Hepatic stellate cell (primary cell): ENCODE data around the gene PSMB9.

Experiments used
- DNase-seq: peaks from one replicate; pipeline ENCODE4 v3.0.0; 2011; ENCODE audit warnings: low spot score

Gene PSMB9

DNA sequence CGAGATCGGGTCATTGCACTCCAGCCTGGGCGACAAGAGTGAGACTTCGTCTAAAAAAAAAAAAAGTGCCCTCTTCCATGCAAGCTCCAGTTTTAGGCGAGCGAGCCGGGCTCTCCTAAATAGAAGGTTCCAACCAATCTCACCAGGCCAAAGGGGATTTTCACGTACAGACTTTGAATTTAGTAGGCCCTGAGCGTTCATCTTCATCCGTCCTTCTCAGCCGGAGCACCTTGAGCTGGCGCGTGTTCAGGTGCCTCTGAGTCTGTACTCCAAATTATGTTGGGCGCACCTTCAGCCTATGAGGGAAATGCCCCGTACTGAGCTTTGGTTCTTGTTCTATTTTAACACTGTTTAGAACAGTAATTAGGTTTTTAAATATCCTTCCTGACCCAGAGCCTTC, 14.6 kb upstream of the PSMB9 start:
- DNase-seq, result no peak

DNA sequence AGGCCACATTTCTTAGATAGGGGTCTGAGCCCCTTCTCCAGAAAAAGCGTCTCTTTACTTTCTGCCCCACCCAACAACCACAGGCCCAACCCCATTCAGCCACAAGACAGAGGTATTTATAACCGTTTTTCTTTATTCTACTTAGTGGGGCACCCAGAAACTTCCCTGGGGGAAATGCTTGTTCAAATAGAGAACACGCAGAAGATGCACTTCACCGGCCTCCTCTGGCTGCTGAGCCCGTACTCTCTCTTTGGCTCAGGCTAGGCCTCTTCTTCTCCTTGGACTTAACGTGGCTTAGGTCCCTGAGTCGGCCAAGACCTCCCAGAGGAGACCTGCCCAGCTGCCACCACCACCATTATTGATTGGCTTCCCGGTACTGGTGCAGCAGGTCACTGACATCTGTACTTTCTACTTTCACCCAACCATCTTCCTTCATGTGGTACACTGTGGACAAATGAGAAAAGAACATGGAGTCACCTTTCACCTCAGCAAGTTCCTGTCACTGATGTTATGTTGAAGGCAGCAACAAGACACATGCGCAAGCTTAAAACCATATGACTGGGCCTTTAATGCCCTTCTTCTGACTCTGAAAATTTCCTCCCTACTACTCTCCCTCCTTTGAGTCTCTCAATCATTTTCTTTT, 13.3 kb upstream of the PSMB9 start:
- no peak for DNase-seq

DNA sequence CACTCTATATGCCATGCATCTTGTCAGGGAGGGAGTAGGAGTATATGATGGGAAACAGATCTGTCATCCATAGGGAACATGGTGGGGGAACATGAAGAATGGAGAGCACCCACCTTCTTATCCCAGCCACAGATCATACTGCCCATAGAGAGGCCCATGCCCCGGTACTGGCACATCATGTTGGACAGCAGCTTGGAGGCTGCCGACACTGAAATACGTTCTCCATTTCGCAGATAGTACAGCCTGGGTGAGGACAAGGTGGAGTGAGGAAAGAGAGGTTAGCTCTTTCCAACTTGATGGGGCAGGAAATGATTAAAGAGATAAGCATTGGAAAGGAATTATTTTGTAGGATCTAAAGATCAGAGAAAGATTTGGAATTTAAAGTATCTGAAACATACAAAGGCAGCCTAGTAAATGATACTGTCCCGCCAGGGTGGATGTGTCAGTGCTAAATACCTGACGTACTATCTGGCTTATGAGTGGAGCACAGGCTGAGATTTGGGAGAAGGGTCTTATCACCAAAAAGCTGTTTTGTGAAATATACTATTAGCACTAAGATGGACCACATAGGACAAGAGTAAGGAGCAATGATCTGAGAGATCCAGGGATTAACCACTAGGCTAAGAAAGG, 11.9 kb upstream of the PSMB9 start:
- DNase-seq, result no peak

DNA sequence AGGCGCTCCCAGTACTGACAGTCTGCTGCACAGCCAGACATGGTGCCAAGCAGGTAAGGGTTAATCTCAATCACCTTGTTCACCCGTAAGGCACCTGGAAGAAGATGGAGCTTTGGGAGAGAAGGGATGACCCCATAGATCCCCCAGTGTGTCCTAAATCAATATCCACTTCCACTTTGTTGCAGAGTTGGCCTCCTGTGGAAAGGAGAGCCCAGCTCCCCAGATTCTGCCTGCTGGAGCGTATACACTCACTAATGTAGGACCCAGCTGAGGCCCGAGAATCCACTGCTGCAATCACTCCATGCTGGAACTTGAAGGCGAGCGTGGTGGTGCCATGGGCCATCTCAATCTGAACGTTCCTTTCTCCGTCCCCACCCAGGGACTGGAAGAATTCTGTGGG, 11.3 kb upstream of the PSMB9 start:
- DNase-seq, result no peak

DNA sequence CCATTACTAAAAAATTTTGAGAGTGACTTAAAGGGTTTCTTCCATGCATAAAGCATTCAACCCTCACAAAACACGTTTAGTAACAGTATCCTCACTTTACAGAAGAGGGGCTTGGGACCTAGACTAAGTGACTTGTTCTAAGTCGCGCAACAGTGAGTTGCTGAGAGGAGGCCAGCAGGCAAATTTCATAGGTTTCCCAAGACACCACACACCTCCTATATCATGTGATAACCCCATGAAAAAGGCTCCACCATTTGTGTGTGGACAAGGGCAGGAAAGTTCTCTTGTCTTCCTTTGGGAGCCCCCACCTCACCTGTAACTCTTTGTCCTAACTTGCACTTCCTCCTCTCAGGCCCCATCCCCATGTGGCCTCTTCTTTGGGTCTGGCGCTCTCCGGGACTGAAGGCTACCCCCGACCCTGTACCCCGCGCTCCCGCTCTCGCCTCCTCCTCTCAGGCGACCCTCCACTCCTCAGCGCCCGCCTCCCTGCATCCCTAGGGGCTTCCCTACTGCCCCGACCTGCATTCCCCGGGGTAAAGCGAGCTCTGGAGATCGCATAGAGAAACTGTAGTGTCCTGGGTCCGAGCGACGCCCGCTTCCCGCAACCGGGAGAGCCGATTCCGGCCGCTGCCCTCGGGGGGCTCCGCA, 10.5 kb upstream of the PSMB9 start:
- no peak for DNase-seq

DNA sequence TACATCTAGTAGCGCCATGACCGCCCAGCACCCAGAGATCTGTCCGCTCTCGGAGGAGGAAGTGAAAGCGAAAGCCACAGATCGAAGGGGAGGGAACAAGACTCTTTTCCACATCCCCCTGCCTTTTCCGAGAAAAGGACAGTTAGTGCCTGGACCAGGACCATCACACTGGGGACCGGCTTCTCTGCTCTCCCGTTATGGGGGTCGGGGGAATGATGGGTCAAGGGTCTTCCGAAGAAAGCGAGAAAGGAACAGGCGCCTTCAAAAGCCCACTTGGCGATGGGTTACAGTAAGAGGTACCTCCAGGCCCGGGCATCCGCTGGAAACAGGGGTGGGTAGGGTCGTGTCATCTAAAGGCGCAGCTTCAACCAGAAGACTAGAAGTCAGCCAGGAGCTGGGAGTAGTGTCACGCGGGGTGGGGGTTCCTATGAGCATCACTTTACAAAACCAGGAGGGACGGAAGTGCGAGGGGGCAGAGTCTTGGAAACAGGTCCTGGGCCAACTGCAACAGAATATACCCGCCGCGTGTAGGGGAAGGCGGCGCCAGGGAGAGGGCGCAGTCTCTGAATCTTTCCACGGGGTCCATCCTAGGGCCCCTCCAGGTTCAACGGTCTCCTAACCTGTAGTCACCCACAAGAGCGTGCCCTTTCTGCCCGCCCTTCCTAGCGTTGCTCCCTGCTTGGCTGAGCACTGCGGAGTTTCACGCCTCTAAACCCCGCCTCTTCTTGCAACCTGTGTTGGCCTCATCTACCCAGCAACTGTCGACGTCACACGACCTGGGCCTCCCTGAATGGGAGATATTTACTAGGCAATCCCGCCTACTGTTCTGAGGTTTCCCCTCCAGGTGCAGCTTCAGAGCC, 9.8 kb upstream of the PSMB9 start, which contains the start of gene PSMB8:
Gene PSMB8, minus strand, starts transcription at position 69 of the 860 bp plus-strand sequence. Its CDS starts 51 bp downstream, at position 18.
- DNase-seq, result peak; percentile 93

DNA sequence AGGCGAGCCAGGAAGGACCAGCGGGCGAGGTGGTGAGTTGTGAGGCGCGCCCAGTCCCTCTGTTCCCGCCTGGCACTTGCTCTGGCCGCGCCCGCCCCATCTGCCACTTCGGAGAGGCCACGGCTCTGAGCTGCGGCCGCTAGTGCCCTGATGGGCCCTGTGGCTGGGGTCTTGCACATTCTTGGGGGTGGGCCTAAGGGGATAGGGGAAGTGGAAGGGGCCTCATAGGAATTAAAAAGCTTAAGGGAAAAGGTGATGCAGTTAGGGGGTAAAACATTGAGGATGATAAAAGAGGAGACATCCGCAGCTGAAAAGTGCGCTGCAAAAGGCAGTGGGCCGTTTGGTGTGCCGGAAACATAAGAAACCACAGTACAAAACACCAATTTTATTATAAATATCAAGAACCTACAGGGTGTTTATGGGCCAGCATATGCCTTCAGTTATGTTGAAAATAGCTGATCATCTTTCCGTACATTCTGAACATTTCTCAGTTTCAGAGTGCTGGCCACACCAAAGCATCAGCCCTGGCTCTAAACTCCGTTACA, 9.1 kb upstream of the PSMB9 start:
- DNase-seq, result no peak

DNA sequence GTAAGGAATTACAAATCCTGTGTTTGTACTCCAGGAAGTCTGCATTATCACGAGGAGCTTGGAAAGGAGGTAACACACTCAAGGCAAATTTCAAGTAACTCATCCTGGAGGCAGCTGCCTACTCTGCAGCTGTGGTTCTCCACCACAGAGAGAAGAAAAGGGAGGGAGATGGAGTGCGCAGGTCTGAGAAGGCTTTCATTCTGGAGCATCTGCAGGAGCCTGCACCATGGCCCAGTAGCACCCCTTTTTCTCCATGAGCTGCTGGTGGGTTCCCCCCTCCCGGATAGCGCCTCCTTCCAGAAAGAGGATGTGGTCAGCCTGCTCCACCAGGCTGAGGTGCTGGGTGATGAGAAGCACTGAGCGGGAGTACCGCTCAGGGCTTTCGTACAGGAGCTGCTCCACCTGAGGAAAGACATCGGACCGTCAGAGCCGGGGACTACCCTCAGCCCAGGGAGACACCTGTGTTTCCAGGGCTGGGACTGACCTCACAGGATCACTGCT, 8.6 kb upstream of the PSMB9 start:
- DNase-seq, result no peak

DNA sequence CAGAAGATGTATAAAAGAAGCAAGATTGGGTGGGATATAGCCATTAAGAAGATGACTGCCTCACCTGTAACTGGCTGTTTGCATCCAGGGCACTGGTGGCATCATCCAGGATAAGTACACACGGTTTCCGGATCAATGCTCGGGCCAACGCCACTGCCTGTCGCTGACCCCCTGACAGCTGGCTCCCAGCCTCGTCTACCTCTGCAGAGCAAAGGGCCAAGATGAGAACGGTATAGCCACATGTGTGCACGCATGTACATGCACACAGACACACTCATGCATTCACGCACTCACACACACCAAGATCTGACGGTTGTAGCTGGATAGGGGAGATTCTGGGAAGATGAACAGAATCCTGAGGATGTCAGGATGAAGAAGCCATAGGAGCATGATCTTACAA, 7.0 kb upstream of the PSMB9 start:
- DNase-seq, result no peak

DNA sequence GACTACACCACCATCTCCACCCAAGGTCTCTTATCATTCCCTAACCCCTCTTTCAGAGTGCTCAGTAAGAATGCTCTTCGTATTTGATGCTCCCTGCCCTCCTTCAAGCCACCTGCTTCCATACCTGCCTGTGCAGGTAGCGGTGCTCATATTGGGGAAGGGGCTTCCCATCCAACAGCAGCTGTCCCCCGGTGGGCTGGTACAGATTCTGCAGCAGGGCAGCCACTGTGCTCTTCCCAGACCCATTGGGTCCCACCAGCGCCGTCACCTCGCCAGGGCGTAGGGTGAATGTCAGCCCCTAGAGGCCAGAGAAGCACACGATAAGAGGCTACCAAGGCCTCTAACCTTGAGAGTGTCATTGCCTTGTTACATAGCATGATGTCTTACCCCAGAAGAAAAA, 6.2 kb upstream of the PSMB9 start:
- no peak for DNase-seq

DNA sequence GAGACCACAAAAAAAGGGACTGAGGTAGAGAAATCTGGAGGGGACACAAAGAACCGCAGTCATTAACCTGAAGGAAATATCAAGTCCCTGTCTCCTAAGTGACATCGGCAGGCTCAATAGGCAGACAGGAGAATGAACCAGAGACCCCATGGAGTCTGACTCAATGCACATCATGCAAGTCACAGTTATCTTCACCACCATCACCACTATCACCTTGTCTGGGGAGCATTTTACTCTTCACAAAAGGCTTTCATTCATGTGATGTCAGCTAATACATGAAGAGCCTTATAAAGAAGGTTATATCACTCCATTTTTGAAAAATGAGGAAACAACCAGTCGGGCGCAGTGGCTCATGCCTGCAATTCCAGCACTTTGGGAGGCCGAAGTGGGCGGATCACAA, 4.9 kb upstream of the PSMB9 start:
- no peak for DNase-seq

DNA sequence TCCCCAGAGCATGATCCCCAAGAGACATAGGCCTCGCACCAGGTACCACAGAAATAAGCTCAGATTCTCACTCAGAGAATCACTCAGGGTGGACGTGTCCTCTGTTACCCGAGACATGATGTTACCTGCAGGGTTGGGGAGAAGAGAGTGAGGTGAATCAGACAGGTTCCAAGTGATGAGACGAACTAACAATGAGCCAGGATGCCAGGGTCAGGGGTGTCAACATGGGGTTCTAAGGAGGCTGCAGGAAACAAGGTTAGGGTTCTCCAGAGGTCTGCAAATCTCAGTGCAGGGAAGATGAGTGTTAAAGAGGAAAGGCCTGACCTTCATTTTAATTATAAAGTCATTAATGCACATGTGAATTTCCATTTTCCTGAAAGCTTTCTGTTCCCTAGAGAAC, 3.0 kb upstream of the PSMB9 start:
- DNase-seq, result no peak

DNA sequence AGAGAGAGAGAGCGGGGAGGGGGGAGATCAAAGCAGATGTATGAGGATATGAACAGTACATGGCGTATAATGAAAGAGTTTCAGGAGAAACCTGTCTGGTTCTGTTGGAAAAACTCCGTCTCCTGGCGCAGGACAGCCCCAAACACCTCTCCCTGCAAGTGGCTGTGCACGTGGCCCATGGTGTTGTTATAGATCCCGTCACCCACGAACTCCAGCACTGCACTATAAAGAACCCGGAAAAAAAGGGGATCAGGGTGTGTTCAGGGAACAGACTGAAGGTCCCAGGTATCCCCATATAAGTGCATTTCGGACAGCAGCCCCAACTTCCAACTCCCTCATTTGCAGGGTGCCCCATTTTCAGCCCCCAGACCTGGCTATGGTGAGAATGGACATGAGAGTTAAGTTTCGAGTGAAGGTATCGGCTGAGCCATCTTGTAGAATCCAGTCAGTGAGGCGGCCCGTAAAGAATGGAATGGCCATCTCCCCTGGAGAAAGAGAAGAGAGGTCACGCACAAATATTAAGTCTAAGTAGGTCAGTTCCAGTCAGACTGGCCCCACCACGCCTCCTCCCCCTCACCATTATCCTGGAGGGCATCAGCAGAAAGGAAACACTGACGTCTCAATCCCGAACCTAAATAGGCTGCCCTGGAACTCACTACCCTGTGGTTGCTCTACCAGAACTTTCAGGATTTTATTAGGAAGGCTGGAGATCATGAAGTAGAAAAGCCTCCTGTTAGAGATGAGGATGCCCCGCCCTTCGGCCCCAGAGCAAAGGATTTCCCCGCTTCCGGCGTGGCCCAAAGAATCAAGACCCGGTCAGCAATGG, 1.8 kb upstream of the PSMB9 start:
- peak; percentile 53 for DNase-seq

DNA sequence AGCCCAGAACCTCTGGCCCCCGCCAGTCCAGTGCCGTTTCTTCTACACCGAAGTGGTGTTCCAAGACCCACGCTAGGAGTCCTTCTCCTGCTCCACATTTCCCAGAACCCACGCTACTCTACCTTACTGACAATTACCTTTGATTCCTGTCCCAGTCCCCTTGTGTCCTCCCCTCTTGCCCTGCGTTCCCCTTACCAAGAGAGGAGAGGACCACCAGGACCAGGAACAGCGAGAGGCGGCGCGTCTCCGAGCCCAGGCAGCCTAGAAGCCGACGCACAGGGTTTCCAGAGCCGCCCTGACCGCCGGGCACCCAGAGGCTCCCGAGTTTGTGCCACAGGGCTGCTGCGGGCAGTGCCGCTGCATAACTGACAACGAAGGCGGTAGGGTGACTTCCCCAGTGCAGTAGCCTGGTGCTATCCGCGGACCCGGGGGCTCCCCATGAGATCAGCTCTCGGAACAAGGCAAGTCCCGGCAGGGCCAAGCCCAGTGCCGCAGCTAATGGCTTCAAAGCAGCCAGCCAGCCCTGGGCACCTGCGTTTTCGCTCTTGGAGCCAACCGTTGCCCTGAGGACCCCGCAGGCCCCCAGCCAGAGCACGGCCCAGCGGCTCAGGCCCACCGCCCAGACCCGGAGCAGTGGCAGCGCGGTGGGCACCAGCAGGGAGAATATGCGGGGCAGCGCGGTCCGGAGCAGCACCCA, 1.0 kb upstream of the PSMB9 start:
- peak; percentile 50 for DNase-seq

DNA sequence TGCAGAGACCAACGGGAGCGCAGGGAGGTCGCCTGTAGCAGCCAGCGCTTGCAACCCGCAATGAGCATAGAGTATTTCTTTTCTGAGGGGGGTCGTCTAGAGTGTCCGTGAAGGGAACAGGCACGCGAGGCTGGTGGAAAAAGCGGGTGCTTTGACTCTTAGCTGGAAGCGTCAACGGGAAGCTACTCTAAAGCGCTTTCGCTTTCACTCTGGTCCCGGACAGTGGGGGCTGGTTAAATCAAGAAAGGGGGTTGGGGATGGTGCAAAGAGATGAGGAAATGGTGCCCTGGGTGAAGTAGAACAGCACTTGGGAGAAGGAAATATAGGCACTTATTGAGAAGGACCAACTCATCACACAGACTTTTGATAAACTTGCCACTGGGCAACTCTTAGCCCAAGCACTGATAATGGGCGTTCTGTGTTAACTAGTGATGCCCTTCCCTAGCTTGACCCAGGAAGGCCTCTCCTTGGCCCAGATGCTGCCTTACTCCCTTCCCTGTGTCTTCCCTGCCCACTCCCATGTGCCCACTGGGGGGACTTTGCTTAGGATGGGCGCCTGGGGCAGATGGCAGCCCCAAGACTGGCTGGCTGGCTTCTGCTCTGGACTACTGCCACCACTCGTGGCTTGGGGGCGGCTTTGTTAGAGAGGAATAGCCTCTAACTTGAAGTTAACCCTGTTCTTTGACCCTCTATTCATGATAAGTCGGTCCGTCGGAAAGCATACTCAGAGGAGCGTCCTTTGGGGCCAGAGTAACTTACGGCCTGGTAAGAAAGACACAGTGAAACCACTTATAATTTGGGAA, 585 bp downstream of the PSMB9 start:
- DNase-seq, result peak; percentile 82

DNA sequence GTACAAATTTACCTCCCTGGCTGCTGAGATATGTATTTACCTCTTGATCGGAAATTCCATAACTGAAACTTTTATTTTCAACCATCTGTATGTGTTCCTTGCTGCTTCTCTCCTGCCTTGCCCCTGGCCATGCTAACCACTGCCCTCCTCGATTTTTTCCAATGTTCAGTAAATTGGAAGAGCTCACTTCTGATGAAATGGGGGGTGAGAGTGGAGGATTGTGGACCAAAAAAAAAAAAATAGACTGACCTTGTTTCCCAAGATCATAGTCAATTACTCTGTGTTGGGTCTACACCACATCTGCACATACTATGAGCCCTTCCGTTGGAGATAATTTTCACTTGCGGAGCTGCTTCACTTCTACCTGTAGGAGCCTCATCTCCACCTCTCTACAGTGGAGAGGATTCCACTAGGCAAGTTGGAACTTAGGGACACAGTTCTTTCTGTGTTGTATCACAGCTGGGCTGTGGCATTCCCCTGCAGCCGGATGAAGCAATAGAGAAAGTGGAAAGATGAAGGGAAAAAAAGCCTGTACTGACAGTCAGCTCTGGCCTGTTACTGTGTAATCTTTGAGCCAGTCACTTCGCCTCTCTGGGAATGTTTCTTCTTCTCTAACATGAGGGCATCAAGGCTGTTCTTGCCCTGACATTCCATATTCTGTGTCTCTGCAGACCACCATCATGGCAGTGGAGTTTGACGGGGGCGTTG, 1.6 kb downstream of the PSMB9 start:
- no peak for DNase-seq

DNA sequence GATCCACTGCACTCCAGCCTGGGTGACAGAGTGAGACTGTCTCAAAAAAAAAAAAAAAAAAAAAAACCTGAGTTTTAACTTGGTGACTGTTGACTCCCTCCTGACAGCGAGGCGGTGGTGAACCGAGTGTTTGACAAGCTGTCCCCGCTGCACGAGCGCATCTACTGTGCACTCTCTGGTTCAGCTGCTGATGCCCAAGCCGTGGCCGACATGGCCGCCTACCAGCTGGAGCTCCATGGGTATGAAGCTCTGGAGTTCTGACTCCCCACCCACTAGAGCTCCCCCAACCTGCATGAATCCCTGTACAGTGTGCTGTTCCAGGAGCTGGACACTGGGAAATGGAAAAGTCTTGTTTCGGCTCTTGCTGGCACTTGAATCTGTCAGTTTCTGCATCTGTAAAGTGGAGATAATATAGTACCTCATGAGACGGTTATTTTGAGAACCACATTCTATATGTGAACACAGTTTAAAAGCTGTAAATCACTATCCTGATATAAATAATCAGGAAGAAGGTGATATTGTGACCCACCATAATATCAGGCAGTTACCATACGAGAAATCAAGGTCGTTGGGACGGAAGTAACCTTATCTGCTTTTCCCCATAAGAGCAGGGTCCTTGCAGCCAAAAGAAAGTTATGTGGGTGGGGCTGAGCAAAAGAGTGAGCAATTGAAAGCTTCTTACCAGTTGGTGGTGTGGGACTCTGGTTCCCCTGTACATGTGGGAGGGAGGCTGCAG, 3.3 kb downstream of the PSMB9 start:
- DNase-seq, result no peak

DNA sequence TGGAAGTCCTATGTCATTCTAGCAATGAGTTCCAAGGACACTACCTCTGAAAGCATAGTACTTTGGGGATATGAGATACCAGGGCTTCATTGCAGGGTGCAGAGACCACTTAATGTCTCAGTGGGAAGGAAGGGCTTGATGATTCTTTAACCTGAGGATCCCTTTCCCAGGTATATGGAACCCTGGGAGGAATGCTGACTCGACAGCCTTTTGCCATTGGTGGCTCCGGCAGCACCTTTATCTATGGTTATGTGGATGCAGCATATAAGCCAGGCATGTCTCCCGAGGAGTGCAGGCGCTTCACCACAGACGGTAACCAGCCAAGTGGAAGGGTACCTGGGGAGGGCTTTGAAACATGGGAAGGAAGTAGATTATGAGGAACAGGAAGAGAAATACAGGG, 4.2 kb downstream of the PSMB9 start:
- DNase-seq, result no peak
